Omental fat pad (tissue), 4 donors: Measurements from ENCODE around the gene TTI1. TPM values are rescaled to one million over a fixed set of nuclear protein-coding genes. Genes with fewer than 3 reads are reported as not detected.

Experiments
- ATAC-seq: fragments of 150-250 bp; one replicate; pipeline ENCODE4 v1.9.1; 2016; ENCODE audit warnings: mild to moderate bottlenecking, moderate library complexity; ENCODE audit not compliant: low FRiP score
- DNase-seq: peaks from one replicate; pipeline ENCODE4 v3.0.0-alpha.2; 2019; ENCODE audit warnings: low spot score
- CTCF ChIP-seq, 3 donors: fragments of 450-650 bp; IDR thresholded peaks; one replicate each; pipeline ENCODE4 v1.5.1; 2016 to 2017; ENCODE audit warnings: antibody characterized with exemption in 3 of 3, mild to moderate bottlenecking in 3 of 3, moderate library complexity in 2 of 3
- total RNA-seq, 4 donors: library from RNA; depleted of rRNA; stranded (reverse); fragments of >200 nt; gene quantifications; one replicate each; pipeline ENCODE4 v1.1.0, GENCODE V29; 2016

Gene TTI1
- total RNA-seq, 4 donors from 2014 or later, result 10.6 to 29.3 (median 15.0) TPM

- TF ChIP-seq CTCF (IDR thresholded peaks at IDR 0.05), result no peak
- DNase-seq (no peak), ATAC-seq (no peak)
Observed at GRCh38 chr20:37997516-37997915, 35.7 kb downstream of the TTI1 start.

GRCh38 chr20:37995856-37996605 lies 37.2 kb downstream of the TTI1 start:
- DNase-seq, result no peak
- ATAC-seq, result no peak
- TF ChIP-seq CTCF (IDR thresholded peaks at IDR 0.05), result no peak

- TF ChIP-seq CTCF (IDR thresholded peaks at IDR 0.05), result no peak
- ATAC-seq, result no peak
- no peak for DNase-seq
Observed at GRCh38 chr20:37994512-37994911, 38.7 kb downstream of the TTI1 start.

- no peak for ATAC-seq
- TF ChIP-seq CTCF (IDR thresholded peaks at IDR 0.05), result no peak
- no peak for DNase-seq
Observed at GRCh38 chr20:37992802-37993409, 40.4 kb downstream of the TTI1 start.

GRCh38 chr20:37991908-37992307 lies 41.3 kb downstream of the TTI1 start:
- no peak for TF ChIP-seq CTCF (IDR thresholded peaks at IDR 0.05)
- DNase-seq (no peak), ATAC-seq (no peak)

GRCh38 chr20:37991157-37991866 lies 41.9 kb downstream of the TTI1 start:
- no peak for TF ChIP-seq CTCF (IDR thresholded peaks at IDR 0.05)
- ATAC-seq, result no peak
- DNase-seq, result no peak
